B cell (primary cell): ENCODE measurements around the gene CDK9.

Source experiments
- CTCF ChIP-seq: fragments of 200-600 bp; IDR thresholded peaks from one replicate; pipeline ENCODE4 v1.8.0; 2022; ENCODE audit warnings: antibody characterized with exemption, mild to moderate bottlenecking
- EZH2 ChIP-seq: IDR thresholded peaks from 2 replicates; pipeline ENCODE4 v1.6.1; 2012; ENCODE audit warnings: borderline replicate concordance, low read depth, mild to moderate bottlenecking, moderate library complexity, low read length; ENCODE audit not compliant: insufficient read depth, poor library complexity, severe bottlenecking

GRCh38 chr9:127790094-127790855 lies 4.4 kb downstream of the CDK9 start:
- TF ChIP-seq EZH2 (no peak), CTCF (no peak)
